K562 (cell line): ENCODE results near the gene FBXO11. TPM values are rescaled to one million over a fixed set of nuclear protein-coding genes. Genes with fewer than 3 reads are reported as not detected.

Experiments used
- ARID1B ChIP-seq: fragments of 450-650 bp; IDR thresholded peaks from 2 replicates; pipeline ENCODE4 v1.6.1; 2016; ENCODE audit warnings: antibody characterized with exemption, mild to moderate bottlenecking, inconsistent platforms
- CBX2 ChIP-seq: fragments of 200-600 bp; sonication (generic); IDR thresholded peaks from one replicate; pipeline ENCODE4 v1.6.1; 2012; ENCODE audit warnings: mild to moderate bottlenecking, low read length, inconsistent platforms; ENCODE audit not compliant: insufficient read depth, poor library complexity, severe bottlenecking
- CCNT2 ChIP-seq: IDR thresholded peaks from 2 replicates; pipeline ENCODE4 v1.6.1; 2011; ENCODE audit warnings: borderline replicate concordance, low read depth, mild to moderate bottlenecking, moderate library complexity, mixed read lengths, low read length; ENCODE audit not compliant: insufficient read length; ENCODE audit errors: extremely low read depth
- FOXM1 ChIP-seq, 2 experiments: fragments of 450-650 bp in 1 of 2; sonication (generic) in 1 of 2; formaldehyde crosslinking in 1 of 2; IDR thresholded peaks; 2 replicates each; pipeline versions ENCODE4 v1.6.1 to v1.9.0; 2017 to 2022; ENCODE audit warnings: low read depth in 2 of 2, mild to moderate bottlenecking in 2 of 2, missing genetic modification reagents in 1 of 2, moderate library complexity in 1 of 2
- HDAC1 ChIP-seq, 2 experiments: fragments of 450-650 bp; IDR thresholded peaks; 2 replicates each; pipeline ENCODE4 v1.6.1; 2016 to 2017; ENCODE audit warnings: inconsistent platforms in 1 of 2, mild to moderate bottlenecking in 1 of 2, moderate library complexity in 1 of 2
- KDM2B ChIP-seq: fragments of 250-450 bp; sonication (Bioruptor Pico); IDR thresholded peaks from 2 replicates; pipeline ENCODE4 v1.8.0; 2021; ENCODE audit warnings: mild to moderate bottlenecking, moderate library complexity
- KLF16 ChIP-seq: IDR thresholded peaks from 2 replicates; pipeline ENCODE4 v1.6.1; 2016; ENCODE audit warnings: antibody characterized with exemption
- MYNN ChIP-seq, 2 experiments: sonication (generic); formaldehyde crosslinking in 1 of 2; IDR thresholded peaks; 2 replicates each; pipeline versions ENCODE4 v1.5.0 to v1.6.1; 2016 to 2020; ENCODE audit warnings: antibody characterized with exemption in 1 of 2, missing genetic modification reagents in 1 of 2
- POLR2H ChIP-seq: IDR thresholded peaks from 2 replicates; pipeline ENCODE4 v1.6.1; 2016; ENCODE audit warnings: missing genetic modification characterization, low read depth, mild to moderate bottlenecking, control low read depth, missing compliant biosample characterization, moderate library complexity
- RCOR1 ChIP-seq, 2 experiments: IDR thresholded peaks; 2 replicates each; pipeline ENCODE4 v1.6.1; 2012; ENCODE audit warnings: low read depth in 2 of 2, low read length in 2 of 2, borderline replicate concordance in 1 of 2, improper control_type of control experiment in 1 of 2
- SIN3B ChIP-seq: fragments of 450-650 bp; IDR thresholded peaks from 2 replicates; pipeline ENCODE4 v1.6.1; 2017; ENCODE audit warnings: low read depth, mild to moderate bottlenecking, moderate library complexity
- TAF15 ChIP-seq: fragments of 200-400 bp; formaldehyde crosslinking; IDR thresholded peaks from 2 replicates; pipeline ENCODE4 v1.6.1; 2017; ENCODE audit warnings: mild to moderate bottlenecking, low read depth, low read length, moderate library complexity
- TRIM28 ChIP-seq: fragments of 450-650 bp; IDR thresholded peaks from 2 replicates; pipeline ENCODE4 v1.6.1; 2017
- XRCC3 ChIP-seq: fragments of 450-650 bp; IDR thresholded peaks from 2 replicates; pipeline ENCODE4 v1.6.1; 2017; ENCODE audit warnings: mild to moderate bottlenecking, moderate library complexity
- ZNF354B ChIP-seq: fragments of 250-450 bp; sonication (Bioruptor Pico); IDR thresholded peaks from 2 replicates; pipeline ENCODE4 v1.4.0; 2020
- ZNF76 ChIP-seq: fragments of 250-450 bp; sonication (Bioruptor Pico); IDR thresholded peaks from 2 replicates; pipeline ENCODE4 v1.4.0; 2020; ENCODE audit warnings: mild to moderate bottlenecking, moderate library complexity, borderline replicate concordance
- polyA plus RNA-seq, 8 experiments: library from polyadenylated mRNA; depleted of rRNA in 4 of 8; stranded (reverse) in 5 of 8; unstranded in 3 of 8; fragments of >200 nt; fragmentation: Nextera tagmentation in 2 of 8; fragmentation: Illumina TruSeq in 1 of 8; extraction: Ambion mirVana in 2 of 8; extraction: Trizol in 1 of 8; gene quantifications; 2 replicates each; pipeline versions ENCODE4 v1.2.1 to v1.2.3, GENCODE V29; 2011 to 2014; ENCODE audit warnings: inconsistent platforms in 1 of 8, missing spikeins in 1 of 8
- total RNA-seq, 7 experiments: library from RNA; depleted of rRNA in 6 of 7; stranded (reverse); fragments of >200 nt in 6 of 7; fragmentation: Illumina TruSeq in 2 of 7; extraction: Trizol in 2 of 7; gene quantifications; 2 replicates each; pipeline versions ENCODE4 v1.2.1 to v1.2.3, GENCODE V29; 2011 to 2021; ENCODE audit warnings: low replicate concordance in 1 of 7
- TF ChIP-seq, protein P1 (sequence below): fragments of 450-650 bp; IDR thresholded peaks from 2 replicates; pipeline ENCODE4 v1.6.1; 2016; ENCODE audit warnings: borderline replicate concordance
- TF ChIP-seq, protein P2 (sequence below): sonication (generic); formaldehyde crosslinking; IDR thresholded peaks from 2 replicates; pipeline ENCODE4 v1.8.0; 2022; ENCODE audit warnings: missing genetic modification reagents, mild to moderate bottlenecking, borderline replicate concordance
- TF ChIP-seq, protein P3 (sequence below): fragments of 250-450 bp; sonication (Bioruptor Pico); IDR thresholded peaks from 2 replicates; pipeline ENCODE4 v1.8.0; 2021; ENCODE audit warnings: borderline replicate concordance, mild to moderate bottlenecking, moderate library complexity; ENCODE audit not compliant: poor library complexity, severe bottlenecking
- TF ChIP-seq, protein P4 (sequence below), 2 experiments: fragments of 450-650 bp; conservative IDR thresholded peaks; 2 replicates each; pipeline ENCODE4 v1.6.1; 2017; ENCODE audit warnings: mild to moderate bottlenecking in 2 of 2, moderate library complexity in 2 of 2

The FBXO11 gene
- total and polyA plus RNA-seq, 9 of the 15 experiments (the other 6 are each of a cell fraction or from before 2014, with no cell fraction given): 8.8 to 44.5 (median 24.1) TPM

DNA sequence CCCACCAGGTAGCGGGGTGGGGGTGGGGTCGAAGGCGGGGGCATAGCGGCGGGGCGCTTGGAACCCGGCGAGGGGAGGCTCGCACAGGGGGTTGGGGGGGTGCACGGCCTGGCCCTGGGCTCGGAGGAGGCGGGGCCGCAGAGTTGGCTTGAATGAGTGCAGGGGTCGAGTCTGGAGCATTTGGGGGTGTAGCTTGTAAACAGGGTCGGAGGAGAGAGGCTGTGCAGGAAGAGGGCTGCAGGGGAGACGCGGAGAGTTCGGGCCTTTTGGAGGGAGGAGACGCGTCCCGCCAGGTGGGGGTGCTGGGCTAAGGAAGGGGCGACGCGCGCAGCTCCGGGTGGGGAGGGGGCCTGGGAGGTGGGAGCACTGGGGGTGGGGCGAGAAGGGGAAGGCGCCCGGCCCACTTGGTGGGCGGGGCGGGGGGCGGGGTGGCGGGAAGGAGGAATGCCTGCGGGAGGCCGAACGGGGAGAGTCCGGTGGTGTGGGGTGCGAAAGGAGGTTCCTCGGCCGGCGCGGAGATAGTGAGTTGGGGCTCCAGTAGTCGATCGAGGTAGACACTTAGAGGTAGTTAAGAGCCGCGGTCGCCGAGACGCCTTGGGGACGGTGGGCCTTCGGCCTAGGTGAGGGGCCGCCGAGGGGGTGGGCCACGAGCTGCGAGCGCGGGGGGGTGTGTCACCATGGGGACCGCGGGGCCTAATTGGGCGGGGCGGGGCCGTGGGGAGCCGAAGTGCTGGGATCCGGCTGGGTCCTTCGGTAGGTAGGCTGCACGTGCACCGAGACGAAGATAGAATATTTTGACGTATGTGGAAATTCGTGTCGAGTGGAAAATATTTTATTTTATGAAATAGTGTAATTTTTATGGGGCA lies 122.6 kb downstream of the FBXO11 start (continued):
- TF ChIP-seq, protein P1, sequence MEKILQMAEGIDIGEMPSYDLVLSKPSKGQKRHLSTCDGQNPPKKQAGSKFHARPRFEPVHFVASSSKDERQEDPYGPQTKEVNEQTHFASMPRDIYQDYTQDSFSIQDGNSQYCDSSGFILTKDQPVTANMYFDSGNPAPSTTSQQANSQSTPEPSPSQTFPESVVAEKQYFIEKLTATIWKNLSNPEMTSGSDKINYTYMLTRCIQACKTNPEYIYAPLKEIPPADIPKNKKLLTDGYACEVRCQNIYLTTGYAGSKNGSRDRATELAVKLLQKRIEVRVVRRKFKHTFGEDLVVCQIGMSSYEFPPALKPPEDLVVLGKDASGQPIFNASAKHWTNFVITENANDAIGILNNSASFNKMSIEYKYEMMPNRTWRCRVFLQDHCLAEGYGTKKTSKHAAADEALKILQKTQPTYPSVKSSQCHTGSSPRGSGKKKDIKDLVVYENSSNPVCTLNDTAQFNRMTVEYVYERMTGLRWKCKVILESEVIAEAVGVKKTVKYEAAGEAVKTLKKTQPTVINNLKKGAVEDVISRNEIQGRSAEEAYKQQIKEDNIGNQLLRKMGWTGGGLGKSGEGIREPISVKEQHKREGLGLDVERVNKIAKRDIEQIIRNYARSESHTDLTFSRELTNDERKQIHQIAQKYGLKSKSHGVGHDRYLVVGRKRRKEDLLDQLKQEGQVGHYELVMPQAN: peak; percentile 68; the same call in 1 of the 2 replicates
- TF ChIP-seq HDAC1 (IDR thresholded peaks at IDR 0.05) (peak in 1 of 2 experiments; percentile 80; a peak in 1 of 4 replicates), ZNF76 (no peak), SIN3B (no peak), KLF16 (no peak), ZNF354B (CRISPR knock-in tag) (no peak), XRCC3 (no peak), TAF15 (no peak), ARID1B (no peak), CCNT2 (peak; percentile 50), MYNN (IDR thresholded peaks at IDR 0.05) (no peak), MYNN (CRISPR knock-in tag; IDR thresholded peaks at IDR 0.05) (no peak), KDM2B (CRISPR knock-in tag) (no peak), TRIM28 (no peak), FOXM1 (IDR thresholded peaks at IDR 0.05; ENCODE audit: low read depth) (no peak), FOXM1 (CRISPR knock-in tag; IDR thresholded peaks at IDR 0.05; ENCODE audit: low read depth) (no peak), CBX2 (no peak), POLR2H (tag) (no peak), RCOR1 (IDR thresholded peaks at IDR 0.05; ENCODE audit: borderline replicate concordance in 1 of 2, low read depth in 2 of 2, low read length in 2 of 2) (no peak; a peak in 1 of 4 replicates)
- TF ChIP-seq, protein P2, sequence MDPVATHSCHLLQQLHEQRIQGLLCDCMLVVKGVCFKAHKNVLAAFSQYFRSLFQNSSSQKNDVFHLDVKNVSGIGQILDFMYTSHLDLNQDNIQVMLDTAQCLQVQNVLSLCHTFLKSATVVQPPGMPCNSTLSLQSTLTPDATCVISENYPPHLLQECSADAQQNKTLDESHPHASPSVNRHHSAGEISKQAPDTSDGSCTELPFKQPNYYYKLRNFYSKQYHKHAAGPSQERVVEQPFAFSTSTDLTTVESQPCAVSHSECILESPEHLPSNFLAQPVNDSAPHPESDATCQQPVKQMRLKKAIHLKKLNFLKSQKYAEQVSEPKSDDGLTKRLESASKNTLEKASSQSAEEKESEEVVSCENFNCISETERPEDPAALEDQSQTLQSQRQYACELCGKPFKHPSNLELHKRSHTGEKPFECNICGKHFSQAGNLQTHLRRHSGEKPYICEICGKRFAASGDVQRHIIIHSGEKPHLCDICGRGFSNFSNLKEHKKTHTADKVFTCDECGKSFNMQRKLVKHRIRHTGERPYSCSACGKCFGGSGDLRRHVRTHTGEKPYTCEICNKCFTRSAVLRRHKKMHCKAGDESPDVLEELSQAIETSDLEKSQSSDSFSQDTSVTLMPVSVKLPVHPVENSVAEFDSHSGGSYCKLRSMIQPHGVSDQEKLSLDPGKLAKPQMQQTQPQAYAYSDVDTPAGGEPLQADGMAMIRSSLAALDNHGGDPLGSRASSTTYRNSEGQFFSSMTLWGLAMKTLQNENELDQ: no peak
- TF ChIP-seq, protein P3, sequence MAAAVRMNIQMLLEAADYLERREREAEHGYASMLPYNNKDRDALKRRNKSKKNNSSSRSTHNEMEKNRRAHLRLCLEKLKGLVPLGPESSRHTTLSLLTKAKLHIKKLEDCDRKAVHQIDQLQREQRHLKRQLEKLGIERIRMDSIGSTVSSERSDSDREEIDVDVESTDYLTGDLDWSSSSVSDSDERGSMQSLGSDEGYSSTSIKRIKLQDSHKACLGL (CRISPR knock-in tag): no peak
- TF ChIP-seq, protein P4, sequence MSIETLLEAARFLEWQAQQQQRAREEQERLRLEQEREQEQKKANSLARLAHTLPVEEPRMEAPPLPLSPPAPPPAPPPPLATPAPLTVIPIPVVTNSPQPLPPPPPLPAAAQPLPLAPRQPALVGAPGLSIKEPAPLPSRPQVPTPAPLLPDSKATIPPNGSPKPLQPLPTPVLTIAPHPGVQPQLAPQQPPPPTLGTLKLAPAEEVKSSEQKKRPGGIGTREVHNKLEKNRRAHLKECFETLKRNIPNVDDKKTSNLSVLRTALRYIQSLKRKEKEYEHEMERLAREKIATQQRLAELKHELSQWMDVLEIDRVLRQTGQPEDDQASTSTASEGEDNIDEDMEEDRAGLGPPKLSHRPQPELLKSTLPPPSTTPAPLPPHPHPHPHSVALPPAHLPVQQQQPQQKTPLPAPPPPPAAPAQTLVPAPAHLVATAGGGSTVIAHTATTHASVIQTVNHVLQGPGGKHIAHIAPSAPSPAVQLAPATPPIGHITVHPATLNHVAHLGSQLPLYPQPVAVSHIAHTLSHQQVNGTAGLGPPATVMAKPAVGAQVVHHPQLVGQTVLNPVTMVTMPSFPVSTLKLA (conservative IDR thresholded peaks at IDR 0.05): peak; percentile 80 to 88
